ENCODE data around the gene PITPNM3.

PITPNM3 gene

DNA sequence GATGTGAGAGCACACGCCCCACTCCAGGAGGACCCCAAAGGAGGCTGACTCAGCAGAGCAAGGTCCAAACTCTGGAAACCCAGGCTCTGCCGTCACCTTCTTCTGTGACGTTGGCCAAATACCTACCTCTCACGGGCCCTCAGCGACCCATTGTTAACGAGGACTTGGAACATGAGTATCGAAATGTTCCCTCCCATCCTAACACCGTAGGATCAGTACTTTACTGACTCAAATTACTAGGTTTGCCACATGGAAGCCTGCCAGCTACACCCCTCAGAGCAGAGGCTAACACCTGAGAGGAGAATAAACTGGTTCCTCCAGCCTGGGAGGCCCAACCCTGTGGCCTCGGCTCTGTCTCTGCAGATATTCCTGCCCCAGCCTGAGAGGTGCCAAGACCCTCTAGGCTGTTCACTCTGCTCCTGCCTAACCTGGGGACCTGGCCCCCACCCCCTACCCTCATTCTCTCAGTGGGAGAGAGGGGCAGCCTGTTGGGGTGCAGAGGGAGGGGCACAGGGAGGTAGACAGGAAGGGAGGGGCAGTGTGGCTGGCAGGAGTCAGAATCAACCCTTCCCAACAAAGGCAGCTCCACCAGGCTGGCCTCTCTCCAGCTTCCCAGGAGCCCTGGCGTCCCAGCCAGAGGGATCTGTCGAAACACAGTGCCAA lies 4.4 kb downstream of the PITPNM3 start:
- DNase-seq (ENCODE audit: low read depth), result no peak

DNA sequence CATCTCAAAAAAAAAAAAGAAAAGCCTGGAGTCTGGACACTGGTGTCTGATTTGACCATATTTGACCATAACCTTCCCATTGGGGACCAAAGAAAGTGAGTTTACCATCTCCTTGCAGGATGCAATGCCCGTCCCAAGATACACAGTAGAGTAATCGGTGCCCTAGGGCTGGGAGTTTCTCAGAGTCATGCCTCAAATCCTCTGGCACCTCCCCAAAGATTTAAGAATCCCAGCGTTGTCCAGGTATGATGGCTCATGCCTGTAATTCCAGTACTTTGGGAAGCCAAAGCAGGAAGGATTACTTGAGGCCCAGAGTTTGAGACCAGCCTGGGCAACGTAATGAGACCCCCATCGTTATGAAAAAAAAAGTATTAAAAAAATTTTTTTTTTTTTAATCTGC lies 5.0 kb downstream of the PITPNM3 start:
- no peak for DNase-seq (ENCODE audit: low read depth)

GRCh38 chr17:6549384-6550036 lies 6.8 kb downstream of the PITPNM3 start:
- DNase-seq (ENCODE audit: low read depth), result no peak

- no peak for DNase-seq (ENCODE audit: low read depth)
Observed at GRCh38 chr17:6548578-6549330, 7.6 kb downstream of the PITPNM3 start.

DNA sequence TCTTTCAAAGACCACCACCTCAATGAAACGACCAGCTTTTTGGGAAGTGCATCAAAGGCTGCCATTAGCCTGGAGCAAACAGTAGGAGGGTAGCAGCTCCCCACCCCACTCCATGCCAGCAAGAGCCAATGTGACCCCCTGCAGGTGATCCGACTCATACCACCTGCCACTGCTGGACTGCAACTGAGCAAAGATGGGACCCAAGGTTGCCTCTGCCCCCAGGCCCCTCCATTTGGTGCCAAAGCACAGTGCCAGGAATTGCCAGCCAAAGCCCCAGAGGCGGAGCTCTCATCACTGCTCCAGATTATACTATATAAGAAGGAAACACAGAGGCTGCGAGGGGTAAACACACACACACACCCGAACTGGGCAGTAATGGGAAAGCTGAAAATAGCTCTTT lies 8.3 kb downstream of the PITPNM3 start:
- no peak for DNase-seq (ENCODE audit: low read depth)

- no peak for DNase-seq (ENCODE audit: low read depth)
Observed at GRCh38 chr17:6547336-6547735, 9.0 kb downstream of the PITPNM3 start.

- no peak for DNase-seq (ENCODE audit: low read depth)
Observed at GRCh38 chr17:6546069-6546718, 10.2 kb downstream of the PITPNM3 start.

GRCh38 chr17:6545291-6545690 lies 11.1 kb downstream of the PITPNM3 start:
- no peak for DNase-seq (ENCODE audit: low read depth)

GRCh38 chr17:6544011-6544370 lies 12.4 kb downstream of the PITPNM3 start:
- DNase-seq (ENCODE audit: low read depth), result no peak

DNA sequence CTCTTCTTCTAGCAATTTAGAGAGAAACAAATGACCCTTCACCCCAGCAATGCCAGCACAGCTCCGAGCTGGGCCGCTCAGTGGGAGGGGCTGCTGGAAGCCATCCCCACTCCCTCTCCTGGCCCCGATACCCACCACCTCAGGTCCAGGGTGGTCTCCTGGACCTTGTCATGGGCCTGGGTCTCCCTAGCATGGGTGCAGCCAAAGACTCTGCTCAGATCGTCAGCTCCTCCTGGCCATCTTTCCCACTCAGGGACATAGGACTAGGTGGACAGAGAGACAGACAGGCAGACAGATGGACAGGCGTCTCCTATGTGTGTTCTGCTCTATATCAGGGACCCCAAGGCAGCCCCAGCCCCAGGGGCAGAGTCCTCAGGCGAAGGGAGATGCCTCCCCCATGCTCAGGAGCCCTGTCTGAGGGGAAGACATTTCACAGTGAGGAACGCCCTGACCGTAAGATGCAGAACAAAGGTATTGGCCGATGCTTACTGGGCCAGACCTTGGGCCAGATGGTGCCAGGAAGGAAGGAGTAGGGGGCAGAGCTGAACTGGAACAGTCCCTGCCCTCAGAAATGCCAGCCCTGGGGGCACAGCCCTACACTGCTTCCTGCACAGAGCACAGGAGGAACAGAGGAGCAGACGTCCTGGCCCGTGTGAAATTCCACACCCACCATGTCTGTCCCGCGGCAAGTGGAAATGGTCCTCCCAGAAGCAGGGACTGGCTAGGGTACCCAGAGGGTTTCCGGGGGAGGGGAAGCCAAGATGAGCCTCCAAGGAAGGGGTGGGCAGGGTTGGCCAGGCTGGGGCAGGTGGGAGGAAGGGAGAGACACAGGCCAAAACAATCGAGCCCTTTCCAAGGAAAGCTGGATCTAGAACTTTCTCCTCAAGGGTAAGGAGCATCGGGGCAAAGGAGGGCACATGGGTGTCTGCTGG lies 13.0 kb downstream of the PITPNM3 start:
- DNase-seq (ENCODE audit: low read depth), result no peak

DNA sequence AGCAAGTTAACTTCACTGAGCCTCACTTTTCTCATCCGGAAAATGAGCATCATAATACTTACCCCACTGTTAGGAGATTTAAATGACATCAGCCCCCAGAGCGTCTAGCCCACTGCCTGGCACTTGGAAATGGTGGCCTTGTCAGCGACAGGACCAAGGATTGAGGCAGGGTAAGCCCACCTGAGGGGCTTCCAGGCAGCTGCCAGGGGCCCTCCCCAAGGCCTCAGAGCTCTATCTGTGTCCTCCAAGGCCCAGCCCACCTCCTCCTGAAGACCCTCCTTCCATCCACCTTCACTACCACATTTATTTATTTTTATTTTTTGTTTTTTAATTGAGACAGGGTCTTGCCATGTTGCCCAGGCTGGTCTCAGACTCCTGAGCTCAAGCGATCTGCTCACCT lies 13.8 kb downstream of the PITPNM3 start:
- DNase-seq (ENCODE audit: low read depth), result no peak

GRCh38 chr17:6541886-6542285 lies 14.5 kb downstream of the PITPNM3 start:
- DNase-seq (ENCODE audit: low read depth), result no peak

GRCh38 chr17:6539871-6540270 lies 16.5 kb downstream of the PITPNM3 start:
- no peak for DNase-seq (ENCODE audit: low read depth)

DNA sequence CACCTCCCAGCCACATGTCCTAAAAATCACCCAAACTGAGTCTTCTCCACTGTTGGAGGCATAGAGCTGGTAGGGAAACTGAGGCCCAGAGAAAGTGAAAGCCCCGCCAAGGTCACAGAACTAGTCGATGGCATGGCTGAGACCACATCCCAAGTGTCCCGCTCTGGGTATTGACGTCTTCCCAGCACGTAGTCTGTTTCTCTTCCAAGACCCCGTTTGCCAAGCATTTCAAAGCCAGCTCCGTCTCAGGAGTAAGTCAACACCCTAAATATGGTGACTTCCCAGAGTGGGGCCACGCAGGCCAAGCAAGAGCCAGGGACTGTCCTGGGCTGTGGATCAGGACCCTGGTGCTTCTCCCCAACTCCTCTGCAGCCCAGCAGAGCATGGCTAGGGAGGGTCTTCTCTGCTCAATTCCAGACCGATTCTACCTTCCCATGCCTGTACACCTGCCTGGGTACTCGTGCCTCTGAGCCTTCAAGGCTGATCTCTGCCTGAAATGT lies 19.7 kb downstream of the PITPNM3 start:
- no peak for DNase-seq (ENCODE audit: low read depth)

- no peak for DNase-seq (ENCODE audit: low read depth)
Observed at GRCh38 chr17:6536053-6536452, 20.3 kb downstream of the PITPNM3 start.

DNA sequence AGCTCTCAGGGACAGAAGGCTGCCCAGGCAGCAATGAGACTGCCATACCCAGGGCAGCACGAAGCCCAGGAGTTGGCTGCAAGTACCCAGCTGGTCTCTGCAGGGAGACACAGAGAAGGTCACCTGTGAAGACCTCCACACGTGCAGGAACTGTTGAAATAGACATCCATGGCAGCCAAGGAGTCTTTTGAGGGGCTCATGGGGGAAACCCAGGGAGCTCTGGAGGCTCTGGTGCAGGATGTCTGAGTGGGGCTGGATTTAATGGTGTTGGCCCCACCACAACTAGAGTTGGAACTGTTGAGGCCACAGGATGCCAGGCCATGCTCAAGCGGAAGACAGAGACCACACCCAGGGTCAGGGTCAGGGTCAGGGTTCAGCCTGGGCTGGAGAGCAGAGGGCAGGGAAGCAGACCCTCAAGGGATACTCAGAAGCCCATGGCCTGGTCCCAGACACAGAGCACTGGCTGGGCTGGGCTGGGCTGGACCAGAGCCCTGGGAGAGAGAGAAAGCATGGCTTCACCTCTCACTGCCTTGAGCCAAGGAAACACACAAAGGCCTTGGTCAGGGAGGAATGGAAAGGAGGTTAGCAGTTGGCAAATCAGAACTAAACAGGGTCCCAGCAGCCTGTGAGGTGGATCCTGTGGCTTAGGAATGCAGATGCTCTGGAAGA lies 21.4 kb downstream of the PITPNM3 start:
- DNase-seq (ENCODE audit: low read depth), result no peak

GRCh38 chr17:6532441-6532885 lies 23.9 kb downstream of the PITPNM3 start:
- no peak for DNase-seq (ENCODE audit: low read depth)

DNA sequence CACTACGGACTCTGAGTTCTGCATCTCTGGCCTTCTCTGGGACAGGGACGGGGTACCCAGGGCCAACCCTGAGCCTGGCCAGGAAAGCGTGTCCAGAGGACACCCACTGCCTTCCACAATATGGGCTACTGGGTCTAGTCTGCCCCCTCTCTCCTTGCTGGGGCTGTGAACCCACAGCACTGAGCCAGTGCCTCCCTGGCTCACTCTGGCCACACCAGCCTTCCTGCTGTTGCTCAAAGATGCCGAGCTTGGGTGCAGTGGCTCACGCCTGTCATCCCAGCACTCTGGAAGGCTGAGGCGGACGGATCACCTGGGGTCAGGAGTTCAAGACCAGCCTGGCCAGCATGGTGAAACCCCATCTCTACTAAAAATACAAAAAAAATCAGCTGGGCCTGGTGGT lies 24.8 kb downstream of the PITPNM3 start:
- DNase-seq (ENCODE audit: low read depth), result no peak

DNA sequence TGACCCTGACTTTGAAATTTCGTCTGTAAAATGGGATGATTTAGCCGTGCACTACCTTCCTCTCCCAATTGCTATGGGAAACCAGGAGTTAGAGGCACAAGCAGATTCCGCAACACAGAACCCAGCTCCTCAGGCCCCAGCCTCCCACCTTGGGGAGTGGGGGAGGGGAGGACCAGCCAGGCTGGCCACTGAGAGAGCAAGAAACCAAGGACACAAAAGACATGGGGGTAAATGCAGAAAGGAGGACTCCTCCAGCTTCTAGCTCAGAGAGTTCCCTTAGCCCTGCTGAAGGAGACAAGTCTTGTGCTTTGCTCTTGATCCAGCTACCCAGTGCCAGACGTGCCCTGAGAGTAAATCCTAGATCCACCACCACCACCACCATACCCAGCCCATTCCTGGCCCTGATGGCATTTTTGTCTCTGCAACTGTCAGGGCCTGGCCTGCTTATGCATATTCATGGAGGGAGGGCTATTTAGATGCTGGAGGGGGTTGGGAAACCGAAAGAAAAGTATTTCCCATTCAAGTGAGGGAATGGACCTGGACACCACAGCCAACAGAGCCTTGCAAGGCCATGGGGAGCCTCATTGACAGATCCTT lies 25.9 kb downstream of the PITPNM3 start:
- no peak for DNase-seq (ENCODE audit: low read depth)

DNA sequence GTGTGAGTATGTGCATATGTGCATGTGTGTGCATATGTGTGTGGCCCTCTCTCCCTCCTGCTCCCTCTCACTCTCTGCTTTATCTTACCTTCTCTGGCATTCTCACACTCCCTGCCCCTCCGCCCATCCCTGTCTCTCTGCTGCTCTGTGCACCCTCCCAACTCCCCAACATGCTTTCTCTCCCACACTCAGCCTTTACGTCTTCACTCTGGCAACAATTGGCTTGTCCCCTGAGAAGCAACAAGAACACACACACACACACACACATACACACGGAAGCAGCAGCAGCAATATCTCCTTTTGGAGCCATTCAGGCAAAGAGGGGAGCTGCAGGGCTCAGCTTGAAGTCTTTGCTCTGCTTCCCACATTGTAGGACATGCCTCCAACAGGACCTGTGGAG lies 27.8 kb downstream of the PITPNM3 start:
- no peak for DNase-seq (ENCODE audit: low read depth)

Measured in activated T-cell treated with anti-CD3 and anti-CD28 coated beads for 48 hours (primary cell).